BLaER1 treated with 17β-estradiol and CSF1 and Interleukin-3, amounts not matched to agents 10 nM and 100 nM (cell line): ENCODE results near the gene LRG1.

Source experiments
- H3K27ac ChIP-seq, 11 experiments: shearing (Covaris generic); formaldehyde crosslinking; 2 replicates each; pipeline ENCODE4 v1.8.1; 2022
- H3K27me3 ChIP-seq, 11 experiments: shearing (Covaris generic); formaldehyde crosslinking; 2 replicates each; pipeline ENCODE4 v1.8.1; 2022
- H3K36me3 ChIP-seq, 11 experiments: shearing (Covaris generic); formaldehyde crosslinking; 2 replicates each; pipeline ENCODE4 v1.8.1; 2022
- H3K4me1 ChIP-seq, 10 experiments: shearing (Covaris generic); formaldehyde crosslinking; 2 replicates each; pipeline ENCODE4 v1.8.1; 2022
- H3K4me2 ChIP-seq, 11 experiments: shearing (Covaris generic); formaldehyde crosslinking; 2 replicates each; pipeline ENCODE4 v1.8.1; 2022
- H3K4me3 ChIP-seq, 10 experiments: shearing (Covaris generic); formaldehyde crosslinking; 2 replicates each; pipeline ENCODE4 v1.8.1; 2022
- H3K9ac ChIP-seq, 11 experiments: shearing (Covaris generic); formaldehyde crosslinking; 2 replicates each; pipeline ENCODE4 v1.8.1; 2022
- H3K9me3 ChIP-seq, 11 experiments: shearing (Covaris generic); formaldehyde crosslinking; replicated peaks in 1 of 11; 2 replicates each; pipeline ENCODE4 v1.8.1; 2022
- H4K20me1 ChIP-seq, 11 experiments: shearing (Covaris generic); formaldehyde crosslinking; 2 replicates each; pipeline ENCODE4 v1.8.1; 2022
- Cebpa-rat ChIP-seq, 11 experiments: shearing (Covaris generic); IDR thresholded peaks; 2 replicates each; pipeline ENCODE4 v1.8.1; 2022

Gene LRG1

GRCh38 chr19:4516199-4516938 lies 23.5 kb downstream of the LRG1 start:
- no peak overlapping the region for H3K4me3 ChIP-seq
- H3K9ac ChIP-seq, result peak overlapping the region in 2 of 11 experiments; percentile 28 to 51; a peak in 2 of 22 replicates
- H3K27ac ChIP-seq, result no peak overlapping the region; a peak in 1 of 22 replicates
- peak in 1 of 11 experiments; percentile 29; a peak in 1 of 22 replicates for TF ChIP-seq Cebpa-rat (IDR thresholded peaks at IDR 0.05)
- H3K4me1 ChIP-seq, result peaks cover 0 to 31% (median 14%) of the 10 kb centered on the region in 10 experiments; a peak in 16 of 20 replicates
- H3K4me2 ChIP-seq, result peak overlapping the region in 3 of 11 experiments; percentile 24 to 36 (median 32); a peak in 4 of 22 replicates
- H4K20me1 ChIP-seq, result no peaks in the 10 kb centered on the region; a peak in 2 of 22 replicates
- no peaks in the 10 kb centered on the region for H3K27me3 ChIP-seq
- H3K36me3 ChIP-seq, result no peaks in the 10 kb centered on the region
- H3K9me3 ChIP-seq, result no peaks in the 10 kb centered on the region

DNA sequence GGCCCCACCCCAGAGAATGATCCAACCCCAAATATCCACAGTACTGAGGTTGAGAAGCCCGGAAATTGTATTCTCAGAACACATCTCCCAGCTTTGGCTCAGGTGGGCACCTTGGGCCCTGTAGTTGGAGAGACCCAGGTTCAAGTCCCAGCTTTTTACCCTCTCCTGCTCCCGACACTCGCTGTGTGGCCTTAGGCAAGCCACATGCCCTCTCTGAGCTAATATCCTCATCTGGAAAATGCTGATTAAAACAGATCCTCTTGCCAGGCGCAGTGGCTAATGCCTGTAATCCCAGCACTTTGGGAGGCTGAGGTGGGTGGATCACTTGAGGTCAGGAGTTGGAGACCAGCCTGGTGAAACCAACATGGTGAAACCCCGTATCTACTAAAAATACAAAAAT lies 24.1 kb downstream of the LRG1 start:
- H3K9me3 ChIP-seq, result no peaks in the 10 kb centered on the region
- H3K4me2 ChIP-seq, result no peak overlapping the region
- H4K20me1 ChIP-seq, result no peaks in the 10 kb centered on the region; a peak in 2 of 22 replicates
- peaks cover 0 to 26% (median 13%) of the 10 kb centered on the region in 10 experiments; a peak in 12 of 20 replicates for H3K4me1 ChIP-seq
- H3K27ac ChIP-seq, result no peak overlapping the region
- no peak overlapping the region for H3K9ac ChIP-seq
- TF ChIP-seq Cebpa-rat (IDR thresholded peaks at IDR 0.05), result no peak
- no peaks in the 10 kb centered on the region for H3K27me3 ChIP-seq
- H3K36me3 ChIP-seq, result no peaks in the 10 kb centered on the region
- H3K4me3 ChIP-seq, result no peak overlapping the region

DNA sequence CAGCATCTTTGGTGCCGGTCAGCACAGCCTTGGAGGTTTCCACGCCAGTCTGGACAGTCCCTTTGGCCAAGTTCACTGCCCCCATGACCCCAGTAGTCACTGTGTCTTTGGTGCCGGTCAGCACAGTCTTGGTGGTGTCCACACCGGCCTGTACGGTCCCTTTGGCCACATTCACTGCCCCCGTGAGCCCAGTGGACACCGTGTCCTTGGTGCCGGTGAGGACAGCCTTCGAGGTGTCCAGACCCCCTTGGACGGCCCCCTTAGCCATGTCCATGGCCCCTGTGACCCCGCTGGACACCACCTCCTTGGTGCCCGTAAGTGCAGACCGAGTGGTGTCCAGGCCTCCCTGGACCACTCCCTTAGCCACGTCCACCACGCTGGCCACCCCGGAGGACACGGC lies 26.6 kb downstream of the LRG1 start:
- H3K27me3 ChIP-seq, result no peaks in the 10 kb centered on the region

DNA sequence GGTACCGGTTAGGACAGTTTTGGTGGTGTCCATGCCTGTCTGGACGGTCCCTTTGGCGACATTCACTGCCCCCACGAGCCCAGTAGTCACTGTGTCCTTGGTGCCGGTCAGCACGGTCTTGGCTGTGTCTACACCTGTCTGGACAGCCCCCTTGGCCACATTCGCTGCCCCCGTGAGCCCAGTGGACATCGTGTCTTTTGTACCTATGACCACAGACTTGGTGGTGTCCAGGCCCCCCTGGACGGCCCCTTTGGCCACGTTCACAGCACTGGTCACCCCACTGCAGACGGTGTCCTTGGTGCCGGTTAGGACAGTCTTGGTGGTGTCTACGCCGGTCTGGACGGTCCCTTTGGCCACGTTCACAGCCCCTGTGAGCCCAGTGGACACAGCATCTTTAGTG lies 27.8 kb downstream of the LRG1 start:
- H3K36me3 ChIP-seq, result peaks cover 0 to 8% (median 0%) of the 10 kb centered on the region in 11 experiments; a peak in 3 of 22 replicates
- H4K20me1 ChIP-seq, result no peaks in the 10 kb centered on the region; a peak in 2 of 22 replicates
- peaks cover 4 to 20% (median 9%) of the 10 kb centered on the region in 10 experiments; a peak in 19 of 20 replicates for H3K4me1 ChIP-seq
- no peak overlapping the region for H3K27ac ChIP-seq
- H3K27me3 ChIP-seq, result no peaks in the 10 kb centered on the region
- no peak for TF ChIP-seq Cebpa-rat (IDR thresholded peaks at IDR 0.05)
- H3K9me3 ChIP-seq, result no peaks in the 10 kb centered on the region; a peak in 1 of 22 replicates
- no peak overlapping the region for H3K4me2 ChIP-seq
- no peak overlapping the region for H3K9ac ChIP-seq
- H3K4me3 ChIP-seq, result no peak overlapping the region

More for the DNA sequence above, 26.6 kb downstream of the LRG1 start:
- TF ChIP-seq Cebpa-rat (IDR thresholded peaks at IDR 0.05), result no peak
- no peak overlapping the region for H3K9ac ChIP-seq
- no peak overlapping the region for H3K27ac ChIP-seq
- H3K4me3 ChIP-seq, result no peak overlapping the region
- H3K9me3 ChIP-seq, result no peaks in the 10 kb centered on the region; a peak in 1 of 22 replicates
- H3K4me1 ChIP-seq, result peaks cover 0 to 18% (median 13%) of the 10 kb centered on the region in 10 experiments; a peak in 12 of 20 replicates
- H3K4me2 ChIP-seq, result no peak overlapping the region
- H3K36me3 ChIP-seq, result peaks cover 0 to 3% (median 0%) of the 10 kb centered on the region in 11 experiments; a peak in 1 of 22 replicates
- H4K20me1 ChIP-seq, result no peaks in the 10 kb centered on the region; a peak in 2 of 22 replicates

DNA sequence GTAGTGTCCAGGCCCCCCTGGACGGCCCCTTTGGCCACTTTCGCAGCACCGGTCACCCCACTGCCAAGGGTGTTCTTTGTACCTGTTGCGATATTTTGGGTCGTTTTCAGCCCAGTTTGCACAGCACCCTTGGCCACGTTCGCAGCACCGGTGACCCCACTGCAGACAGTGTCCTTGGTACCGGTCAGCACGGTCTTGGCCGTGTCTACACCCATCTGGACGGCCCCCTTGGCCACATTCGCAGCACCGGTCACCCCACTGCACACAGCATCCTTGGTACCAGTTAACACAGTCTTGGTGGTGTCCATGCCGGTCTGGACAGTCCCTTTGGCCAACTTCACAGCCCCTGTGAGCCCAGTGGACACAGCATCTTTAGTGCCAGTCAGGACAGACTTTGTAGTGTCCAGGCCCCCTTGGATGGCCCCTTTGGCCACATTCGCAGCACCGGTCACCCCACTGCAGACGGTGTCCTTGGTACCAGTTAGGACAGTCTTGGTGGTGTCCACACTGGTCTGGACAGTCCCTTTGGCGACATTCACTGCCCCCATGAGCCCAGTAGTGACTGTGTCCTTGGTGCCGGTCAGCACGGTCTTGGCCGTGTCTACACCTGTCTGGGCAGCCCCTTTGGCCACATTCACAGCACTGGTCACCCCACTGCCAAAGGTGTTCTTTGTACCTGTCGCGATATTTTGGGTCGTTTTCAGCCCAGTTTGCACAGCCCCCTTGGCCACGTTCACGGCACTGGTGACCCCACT lies 28.4 kb downstream of the LRG1 start:
- H3K9me3 ChIP-seq, result no peaks in the 10 kb centered on the region; a peak in 1 of 22 replicates
- no peak overlapping the region for H3K27ac ChIP-seq
- no peak overlapping the region for H3K4me3 ChIP-seq
- H3K27me3 ChIP-seq, result no peaks in the 10 kb centered on the region
- H3K4me2 ChIP-seq, result no peak overlapping the region
- no peaks in the 10 kb centered on the region; a peak in 1 of 22 replicates for H4K20me1 ChIP-seq
- peaks cover 0 to 13% (median 0%) of the 10 kb centered on the region in 11 experiments; a peak in 4 of 22 replicates for H3K36me3 ChIP-seq
- H3K9ac ChIP-seq, result no peak overlapping the region
- TF ChIP-seq Cebpa-rat (IDR thresholded peaks at IDR 0.05), result no peak
- H3K4me1 ChIP-seq, result peaks cover 3 to 26% (median 10%) of the 10 kb centered on the region in 10 experiments

DNA sequence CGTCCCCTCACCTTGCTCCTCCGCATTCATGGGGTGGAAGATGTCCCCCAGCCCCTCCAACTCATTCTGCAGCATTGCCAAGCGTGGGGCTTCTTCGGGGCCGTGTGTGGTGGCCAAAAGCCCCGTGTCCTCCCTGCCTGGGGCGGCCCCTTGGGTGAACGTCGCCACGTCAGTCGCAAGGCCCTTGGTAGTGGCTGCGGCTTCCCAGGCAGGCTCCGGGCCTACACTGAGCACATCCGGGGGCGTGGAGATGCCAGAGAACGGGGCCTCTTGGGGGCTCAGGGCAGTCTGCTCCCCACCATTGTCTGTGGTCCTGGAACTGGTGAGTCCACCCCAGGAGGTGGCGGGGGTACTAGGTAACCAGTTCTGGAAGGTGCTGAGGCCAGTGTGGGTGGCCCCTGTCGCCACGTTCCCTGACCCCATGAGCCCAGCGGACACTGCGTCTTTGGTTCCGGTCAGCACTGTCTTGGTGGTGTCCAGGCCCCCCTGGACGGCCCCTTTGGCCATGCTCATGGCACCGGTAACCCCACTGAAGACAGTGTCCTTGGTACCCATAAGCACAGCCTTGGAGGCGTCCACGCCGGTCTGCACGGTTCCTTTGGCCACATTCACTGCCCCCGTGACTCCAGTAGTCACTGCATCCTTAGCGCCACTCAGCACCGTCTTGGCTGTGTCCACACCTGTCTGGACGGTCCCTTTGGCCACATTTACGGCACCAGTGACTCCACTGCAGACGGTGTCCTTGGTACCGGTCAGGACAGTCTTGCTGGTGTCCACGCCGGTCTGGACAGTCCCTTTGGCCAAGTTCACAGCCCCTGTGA lies 29.2 kb downstream of the LRG1 start:
- Histone ChIP-seq H4K20me1 (no peaks in the 10 kb centered on the region; a peak in 1 of 22 replicates), H3K4me3 (no peak overlapping the region), H3K27ac (no peak overlapping the region), H3K36me3 (peaks cover 0 to 19% (median 1%) of the 10 kb centered on the region in 11 experiments; a peak in 10 of 22 replicates), H3K4me2 (no peak overlapping the region), H3K9ac (no peak overlapping the region), H3K4me1 (peaks cover 0 to 34% (median 16%) of the 10 kb centered on the region in 10 experiments; a peak in 18 of 20 replicates), H3K9me3 (no peaks in the 10 kb centered on the region; a peak in 1 of 22 replicates), H3K27me3 (no peaks in the 10 kb centered on the region)
- TF ChIP-seq Cebpa-rat (IDR thresholded peaks at IDR 0.05), result no peak

GRCh38 chr19:4508698-4509097 lies 31.1 kb downstream of the LRG1 start:
- peaks cover 0 to 32% (median 9%) of the 10 kb centered on the region in 11 experiments; a peak in 13 of 22 replicates for H3K36me3 ChIP-seq
- H3K9ac ChIP-seq, result no peak overlapping the region
- no peak for TF ChIP-seq Cebpa-rat (IDR thresholded peaks at IDR 0.05)
- no peak overlapping the region for H3K27ac ChIP-seq
- H4K20me1 ChIP-seq, result peaks cover 0 to 16% (median 9%) of the 10 kb centered on the region in 11 experiments; a peak in 15 of 22 replicates
- H3K4me3 ChIP-seq, result no peak overlapping the region
- no peak overlapping the region for H3K4me2 ChIP-seq
- peaks cover 16 to 54% (median 34%) of the 10 kb centered on the region in 10 experiments for H3K4me1 ChIP-seq
- no peaks in the 10 kb centered on the region for H3K27me3 ChIP-seq
- no peaks in the 10 kb centered on the region; a peak in 1 of 22 replicates for H3K9me3 ChIP-seq

DNA sequence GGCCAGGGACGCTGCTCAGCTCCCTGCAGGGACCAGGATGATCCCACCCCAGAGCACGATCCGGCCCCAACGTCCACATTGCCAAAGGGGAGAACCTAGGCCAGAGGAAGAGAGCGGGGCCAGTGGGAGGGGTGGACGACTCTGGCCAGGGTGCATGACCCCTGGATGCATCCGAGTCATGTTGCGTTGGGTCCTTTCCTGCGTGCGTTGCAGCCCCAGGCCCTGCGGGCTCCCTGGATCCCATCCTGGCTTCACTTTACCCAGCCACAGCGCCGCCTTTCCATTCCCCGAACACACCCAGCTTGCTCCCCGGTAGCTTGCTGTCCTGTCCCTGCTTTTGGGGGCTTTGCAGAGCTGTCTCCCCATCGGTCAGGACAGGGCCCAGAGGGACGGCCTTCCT lies 32.0 kb downstream of the LRG1 start:
- Histone ChIP-seq H3K4me1 (peaks cover 25 to 63% (median 41%) of the 10 kb centered on the region in 10 experiments), H4K20me1 (peaks cover 0 to 25% (median 15%) of the 10 kb centered on the region in 11 experiments; a peak in 16 of 22 replicates), H3K36me3 (peaks cover 0 to 32% (median 9%) of the 10 kb centered on the region in 11 experiments; a peak in 14 of 22 replicates), H3K9ac (no peak overlapping the region), H3K4me2 (no peak overlapping the region), H3K27ac (no peak overlapping the region), H3K27me3 (no peaks in the 10 kb centered on the region), H3K9me3 (no peaks in the 10 kb centered on the region; a peak in 1 of 22 replicates), H3K4me3 (no peak overlapping the region)
- TF ChIP-seq Cebpa-rat (IDR thresholded peaks at IDR 0.05), result no peak
